ENCODE data around the gene NSDHL.

Gene NSDHL

GRCh38 chrX:152865232-152865920 lies 34.5 kb downstream of the NSDHL start:
- H3K27me3 Mint-ChIP-seq (ENCODE audit: low read depth): no peaks in the 10 kb centered on the region
- TF ChIP-seq CTCF (IDR thresholded peaks at IDR 0.05; ENCODE audit: unreplicated experiment in 3 of 3): no peak
- peaks cover 20% of the 10 kb centered on the region for H3K9me3 Mint-ChIP-seq

GRCh38 chrX:152866386-152866785 lies 35.5 kb downstream of the NSDHL start:
- no peaks in the 10 kb centered on the region for H3K27me3 Mint-ChIP-seq (ENCODE audit: low read depth)
- no peaks in the 10 kb centered on the region for H3K4me1 Mint-ChIP-seq
- TF ChIP-seq CTCF (IDR thresholded peaks at IDR 0.05; ENCODE audit: unreplicated experiment in 3 of 3): no peak
- peaks cover 17% of the 10 kb centered on the region for H3K9me3 Mint-ChIP-seq
- H3K4me3 Mint-ChIP-seq: no peak overlapping the region
- no peak overlapping the region for H3K27ac Mint-ChIP-seq
- H3K36me3 Mint-ChIP-seq (ENCODE audit: low read depth): peaks cover 60% of the 10 kb centered on the region

More at GRCh38 chrX:152865232-152865920, 34.5 kb downstream of the NSDHL start:
- no peak overlapping the region for H3K27ac Mint-ChIP-seq
- no peaks in the 10 kb centered on the region for H3K4me1 Mint-ChIP-seq
- H3K4me3 Mint-ChIP-seq: no peak overlapping the region
- H3K36me3 Mint-ChIP-seq (ENCODE audit: low read depth): peaks cover 60% of the 10 kb centered on the region

GRCh38 chrX:152869972-152870371 lies 39.1 kb downstream of the NSDHL start:
- H3K36me3 Mint-ChIP-seq (ENCODE audit: low read depth): peaks cover 50% of the 10 kb centered on the region
- H3K4me3 Mint-ChIP-seq: no peak overlapping the region
- peaks cover 19% of the 10 kb centered on the region for H3K9me3 Mint-ChIP-seq
- no peaks in the 10 kb centered on the region for H3K27me3 Mint-ChIP-seq (ENCODE audit: low read depth)
- no peak overlapping the region for H3K27ac Mint-ChIP-seq
- no peaks in the 10 kb centered on the region for H3K4me1 Mint-ChIP-seq
- TF ChIP-seq CTCF (IDR thresholded peaks at IDR 0.05; ENCODE audit: unreplicated experiment in 3 of 3): no peak

GRCh38 chrX:152871260-152871659 lies 40.4 kb downstream of the NSDHL start:
- no peak for TF ChIP-seq CTCF (IDR thresholded peaks at IDR 0.05; ENCODE audit: unreplicated experiment in 3 of 3)
- Mint-ChIP-seq H3K27ac (no peak overlapping the region), H3K27me3 (ENCODE audit: low read depth) (no peaks in the 10 kb centered on the region), H3K36me3 (ENCODE audit: low read depth) (peaks cover 43% of the 10 kb centered on the region), H3K9me3 (peaks cover 23% of the 10 kb centered on the region), H3K4me3 (no peak overlapping the region), H3K4me1 (no peaks in the 10 kb centered on the region)

- H3K4me1 Mint-ChIP-seq: no peaks in the 10 kb centered on the region
- H3K27me3 Mint-ChIP-seq (ENCODE audit: low read depth): no peaks in the 10 kb centered on the region
- TF ChIP-seq CTCF (IDR thresholded peaks at IDR 0.05; ENCODE audit: unreplicated experiment in 3 of 3): no peak
- H3K27ac Mint-ChIP-seq: no peak overlapping the region
- peaks cover 29% of the 10 kb centered on the region for H3K9me3 Mint-ChIP-seq
- peaks cover 39% of the 10 kb centered on the region for H3K36me3 Mint-ChIP-seq (ENCODE audit: low read depth)
- no peak overlapping the region for H3K4me3 Mint-ChIP-seq
Measured at GRCh38 chrX:152872522-152872921, 41.7 kb downstream of the NSDHL start.

GRCh38 chrX:152873361-152873760 lies 42.5 kb downstream of the NSDHL start:
- Mint-ChIP-seq H3K4me1 (no peaks in the 10 kb centered on the region), H3K27ac (no peak overlapping the region), H3K9me3 (peaks cover 28% of the 10 kb centered on the region), H3K4me3 (no peak overlapping the region), H3K36me3 (ENCODE audit: low read depth) (peaks cover 36% of the 10 kb centered on the region), H3K27me3 (ENCODE audit: low read depth) (no peaks in the 10 kb centered on the region)
- TF ChIP-seq CTCF (IDR thresholded peaks at IDR 0.05; ENCODE audit: unreplicated experiment in 3 of 3): no peak

Data from nephron (organoid).